Measurements from ENCODE around the gene TSHZ2.

GRCh38 chr20:53527196-53527595, 555.0 kb downstream of the TSHZ2 start:
- no peak for TF ChIP-seq USF1 (IDR thresholded peaks at IDR 0.05)
- no peak for TF ChIP-seq CEBPB (IDR thresholded peaks at IDR 0.05)
- no peak for TF ChIP-seq RAD21 (IDR thresholded peaks at IDR 0.05; ENCODE audit: low read depth)
- TF ChIP-seq YY1 (IDR thresholded peaks at IDR 0.05; ENCODE audit: low read depth) = no peak
- no peak for TF ChIP-seq EP300 (IDR thresholded peaks at IDR 0.05; ENCODE audit: borderline replicate concordance)
- TF ChIP-seq, protein P1, sequence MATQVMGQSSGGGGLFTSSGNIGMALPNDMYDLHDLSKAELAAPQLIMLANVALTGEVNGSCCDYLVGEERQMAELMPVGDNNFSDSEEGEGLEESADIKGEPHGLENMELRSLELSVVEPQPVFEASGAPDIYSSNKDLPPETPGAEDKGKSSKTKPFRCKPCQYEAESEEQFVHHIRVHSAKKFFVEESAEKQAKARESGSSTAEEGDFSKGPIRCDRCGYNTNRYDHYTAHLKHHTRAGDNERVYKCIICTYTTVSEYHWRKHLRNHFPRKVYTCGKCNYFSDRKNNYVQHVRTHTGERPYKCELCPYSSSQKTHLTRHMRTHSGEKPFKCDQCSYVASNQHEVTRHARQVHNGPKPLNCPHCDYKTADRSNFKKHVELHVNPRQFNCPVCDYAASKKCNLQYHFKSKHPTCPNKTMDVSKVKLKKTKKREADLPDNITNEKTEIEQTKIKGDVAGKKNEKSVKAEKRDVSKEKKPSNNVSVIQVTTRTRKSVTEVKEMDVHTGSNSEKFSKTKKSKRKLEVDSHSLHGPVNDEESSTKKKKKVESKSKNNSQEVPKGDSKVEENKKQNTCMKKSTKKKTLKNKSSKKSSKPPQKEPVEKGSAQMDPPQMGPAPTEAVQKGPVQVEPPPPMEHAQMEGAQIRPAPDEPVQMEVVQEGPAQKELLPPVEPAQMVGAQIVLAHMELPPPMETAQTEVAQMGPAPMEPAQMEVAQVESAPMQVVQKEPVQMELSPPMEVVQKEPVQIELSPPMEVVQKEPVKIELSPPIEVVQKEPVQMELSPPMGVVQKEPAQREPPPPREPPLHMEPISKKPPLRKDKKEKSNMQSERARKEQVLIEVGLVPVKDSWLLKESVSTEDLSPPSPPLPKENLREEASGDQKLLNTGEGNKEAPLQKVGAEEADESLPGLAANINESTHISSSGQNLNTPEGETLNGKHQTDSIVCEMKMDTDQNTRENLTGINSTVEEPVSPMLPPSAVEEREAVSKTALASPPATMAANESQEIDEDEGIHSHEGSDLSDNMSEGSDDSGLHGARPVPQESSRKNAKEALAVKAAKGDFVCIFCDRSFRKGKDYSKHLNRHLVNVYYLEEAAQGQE (IDR thresholded peaks at IDR 0.05; ENCODE audit: low read depth) = no peak
- no peak for TF ChIP-seq ZBTB7A (IDR thresholded peaks at IDR 0.05; ENCODE audit: low read depth)
- TF ChIP-seq TAF1 (IDR thresholded peaks at IDR 0.05; ENCODE audit: low read depth) = no peak
- no peak for TF ChIP-seq CREB1 (IDR thresholded peaks at IDR 0.05; ENCODE audit: low read depth)

Data from Ishikawa (cell line).